ENCODE results near the gene RARS1.

GRCh38 chr5:168531191-168531590 is 44.9 kb downstream of the RARS1 start:
- no peak for TF ChIP-seq TAF1 (IDR thresholded peaks at IDR 0.05; ENCODE audit: low read depth, low read length)
- no peak for TF ChIP-seq POLR2AphosphoS5 (IDR thresholded peaks at IDR 0.05; ENCODE audit: low read depth, low read length)
- no peak for TF ChIP-seq SPI1 (IDR thresholded peaks at IDR 0.05; ENCODE audit: low read depth, low read length)
- no peak for TF ChIP-seq POLR2A (IDR thresholded peaks at IDR 0.05; ENCODE audit: low read depth, low read length)
- TF ChIP-seq POU2F2 (IDR thresholded peaks at IDR 0.05; ENCODE audit: low read depth, low read length), result no peak
